Measurements from ENCODE around the gene FAM131A. TPM values are rescaled to one million over a fixed set of nuclear protein-coding genes. Genes with fewer than 3 reads are reported as not detected.

The FAM131A gene
- total RNA-seq, 1 donor from 2014 or later = 17.0 TPM

GRCh38 chr3:184333190-184333589 is 4.2 kb upstream of the FAM131A start:
- Histone ChIP-seq H3K4me3 (no peak overlapping the region), H3K36me3 (peaks cover 73% of the 10 kb centered on the region), H3K27me3 (ENCODE audit: low read depth) (no peaks in the 10 kb centered on the region), H3K9me3 (no peaks in the 10 kb centered on the region), H3K4me1 (peaks cover 21% of the 10 kb centered on the region), H3K27ac (no peak overlapping the region)
- intact Hi-C loops (cut with DNase I) = no loop called here
- no peak for DNase-seq
- no peak for ATAC-seq
- TF ChIP-seq CTCF (IDR thresholded peaks at IDR 0.05) = no peak

- no peak for DNase-seq
- no peak for TF ChIP-seq CTCF (IDR thresholded peaks at IDR 0.05)
- Histone ChIP-seq H3K9me3 (no peaks in the 10 kb centered on the region), H3K27me3 (ENCODE audit: low read depth) (no peaks in the 10 kb centered on the region), H3K4me3 (no peak overlapping the region), H3K27ac (no peak overlapping the region), H3K36me3 (peaks cover 68% of the 10 kb centered on the region), H3K4me1 (peaks cover 26% of the 10 kb centered on the region)
- intact Hi-C loops (cut with DNase I) = no loop called here
- ATAC-seq = no peak
Observed at GRCh38 chr3:184333700-184334099, 3.7 kb upstream of the FAM131A start.

- intact Hi-C loops (cut with DNase I) = no loop called here
- ATAC-seq (no peak), DNase-seq (no peak)
- H3K27me3 ChIP-seq (ENCODE audit: low read depth) = no peaks in the 10 kb centered on the region
- H3K9me3 ChIP-seq = no peaks in the 10 kb centered on the region
- no peak overlapping the region for H3K4me3 ChIP-seq
- peaks cover 32% of the 10 kb centered on the region for H3K4me1 ChIP-seq
- TF ChIP-seq CTCF (IDR thresholded peaks at IDR 0.05) = no peak
- peak overlapping the region; percentile 93 for H3K27ac ChIP-seq
- peaks cover 59% of the 10 kb centered on the region for H3K36me3 ChIP-seq
Observed at GRCh38 chr3:184334470-184335158, 2.8 kb upstream of the FAM131A start.

GRCh38 chr3:184335291-184335660 is 2.1 kb upstream of the FAM131A start:
- peak overlapping the region; percentile 78 for H3K4me3 ChIP-seq
- H3K36me3 ChIP-seq = peaks cover 52% of the 10 kb centered on the region
- peak overlapping the region; percentile 93 for H3K27ac ChIP-seq
- H3K27me3 ChIP-seq (ENCODE audit: low read depth) = no peaks in the 10 kb centered on the region
- ATAC-seq = no peak
- DNase-seq = no peak
- peaks cover 32% of the 10 kb centered on the region for H3K4me1 ChIP-seq
- intact Hi-C loops (cut with DNase I) = no loop called here
- TF ChIP-seq CTCF (IDR thresholded peaks at IDR 0.05) = no peak
- H3K9me3 ChIP-seq = no peaks in the 10 kb centered on the region

GRCh38 chr3:184335661-184336546 is 1.5 kb upstream of the FAM131A start:
- H3K27me3 ChIP-seq (ENCODE audit: low read depth) = no peaks in the 10 kb centered on the region
- peaks cover 46% of the 10 kb centered on the region for H3K36me3 ChIP-seq
- H3K27ac ChIP-seq = peak overlapping the region; percentile 93
- no peak for TF ChIP-seq CTCF (IDR thresholded peaks at IDR 0.05)
- peak overlapping the region; percentile 78 for H3K4me3 ChIP-seq
- peaks cover 32% of the 10 kb centered on the region for H3K4me1 ChIP-seq
- ATAC-seq = peak; percentile 88 to 89
- no peaks in the 10 kb centered on the region for H3K9me3 ChIP-seq
- intact Hi-C loops (cut with DNase I) = no loop called here
- peak; percentile 90 for DNase-seq
